HG02798 (cell line): ENCODE measurements around the gene ZFP36.
"Not testable (repeated sequence)": the region's sequence is repeated elsewhere in the genome, so short reads cannot be mapped to it uniquely, and the experiment has no call there.

ENCODE experiments used
- ATAC-seq: cut with Tn5 transposase; IDR thresholded peaks from one replicate; pipeline ENCODE4 v1.9.1; 2021; ENCODE audit warnings: mild to moderate bottlenecking; ENCODE audit not compliant: unreplicated experiment, poor library complexity

The ZFP36 gene

GRCh38 chr19:39406656-39407409 is at the start of gene ZFP36:
Gene ZFP36, plus strand, starts transcription at chr19:39406847. Its CDS starts 58 bp downstream, at chr19:39406905.
- ATAC-seq: peak; percentile 23

- ATAC-seq: no peak
Observed at GRCh38 chr19:39359026-39359425, 47.6 kb upstream of the ZFP36 start.

GRCh38 chr19:39360599-39360998 is 46.0 kb upstream of the ZFP36 start:
- no peak for ATAC-seq

- ATAC-seq: no peak
Observed at GRCh38 chr19:39362682-39363657, 43.7 kb upstream of the ZFP36 start.

- no peak for ATAC-seq
Observed at GRCh38 chr19:39363901-39364457, 42.7 kb upstream of the ZFP36 start.

- no peak for ATAC-seq
Observed at GRCh38 chr19:39365531-39365930, 41.1 kb upstream of the ZFP36 start.

- ATAC-seq: no peak
Observed at GRCh38 chr19:39369200-39369599, 37.4 kb upstream of the ZFP36 start.

- ATAC-seq: no peak
Observed at GRCh38 chr19:39370735-39371134, 35.9 kb upstream of the ZFP36 start.

GRCh38 chr19:39372047-39372802 is 34.4 kb upstream of the ZFP36 start:
- ATAC-seq: no peak

- no peak for ATAC-seq
Observed at GRCh38 chr19:39372941-39373340, 33.7 kb upstream of the ZFP36 start.

GRCh38 chr19:39375929-39376328 is 30.7 kb upstream of the ZFP36 start:
- ATAC-seq: no peak

GRCh38 chr19:39377373-39378362 is 29.0 kb upstream of the ZFP36 start:
- no peak for ATAC-seq

GRCh38 chr19:39379366-39379765 is 27.3 kb upstream of the ZFP36 start:
- ATAC-seq: not testable (repeated sequence)

- no peak for ATAC-seq
Observed at GRCh38 chr19:39379865-39380396, 26.7 kb upstream of the ZFP36 start.

- ATAC-seq: no peak
Observed at GRCh38 chr19:39380521-39381502, 25.8 kb upstream of the ZFP36 start.

- no peak for ATAC-seq
Observed at GRCh38 chr19:39381910-39382611, 24.6 kb upstream of the ZFP36 start.
